K562 (cell line): ENCODE results near the gene ADAMTS14. TPM values are rescaled to one million over a fixed set of nuclear protein-coding genes. Genes with fewer than 3 reads are reported as not detected.

Source experiments
- BRD4 ChIP-seq: fragments of 200-600 bp; sonication (generic); IDR thresholded peaks from 2 replicates; pipeline ENCODE4 v1.6.1; 2017; ENCODE audit warnings: inconsistent platforms
- CREBBP ChIP-seq: IDR thresholded peaks from one replicate; pipeline ENCODE4 v1.6.1; 2012; ENCODE audit warnings: low read depth, mild to moderate bottlenecking, control low read depth, inconsistent platforms, low read length
- DIDO1 ChIP-seq: fragments of 450-650 bp; IDR thresholded peaks from 2 replicates; pipeline ENCODE4 v1.6.1; 2016; ENCODE audit warnings: low read depth, missing biosample characterization, missing genetic modification characterization
- FOSL1 ChIP-seq: fragments of 200-800 bp; sonication (Bioruptor generic); conservative IDR thresholded peaks from 2 replicates; pipeline ENCODE4 v1.6.1; 2016; ENCODE audit warnings: missing genetic modification characterization, missing compliant biosample characterization
- HNRNPK ChIP-seq: fragments of 200-400 bp; formaldehyde crosslinking; IDR thresholded peaks from one replicate; pipeline ENCODE4 v1.6.1; 2018; ENCODE audit warnings: mild to moderate bottlenecking, low read depth, low read length; ENCODE audit not compliant: poor library complexity, severe bottlenecking
- IFI16 ChIP-seq: fragments of 250-450 bp; sonication (Bioruptor Pico); IDR thresholded peaks from 2 replicates; pipeline ENCODE4 v2.1.2; 2022; ENCODE audit warnings: mild to moderate bottlenecking, inconsistent platforms
- MED1 ChIP-seq: sonication (generic); formaldehyde crosslinking; IDR thresholded peaks from 2 replicates; pipeline ENCODE4 v1.8.1; 2023; ENCODE audit warnings: missing genetic modification reagents, borderline replicate concordance
- PURB ChIP-seq: sonication (generic); formaldehyde crosslinking; IDR thresholded peaks from 2 replicates; pipeline ENCODE4 v1.9.0; 2021; ENCODE audit warnings: low read depth, mild to moderate bottlenecking, missing genetic modification reagents
- RBM15 ChIP-seq: fragments of 200-400 bp; formaldehyde crosslinking; IDR thresholded peaks from 2 replicates; pipeline ENCODE4 v1.6.1; 2018; ENCODE audit warnings: mild to moderate bottlenecking, low read length, moderate library complexity; ENCODE audit not compliant: insufficient read depth
- RFX7 ChIP-seq: fragments of 250-450 bp; sonication (Bioruptor Pico); IDR thresholded peaks from 2 replicates; pipeline ENCODE4 v1.5.1; 2021; ENCODE audit warnings: mild to moderate bottlenecking
- SRSF7 ChIP-seq: fragments of 200-400 bp; formaldehyde crosslinking; optimal IDR thresholded peaks from 2 replicates; pipeline ENCODE3; 2017; ENCODE audit warnings: mild to moderate bottlenecking, low read depth, low read length
- TAF7 ChIP-seq: fragments of 450-650 bp; IDR thresholded peaks from 2 replicates; pipeline ENCODE4 v1.6.1; 2016; ENCODE audit warnings: missing genetic modification characterization, missing compliant biosample characterization
- TBL1XR1 ChIP-seq, 2 experiments: IDR thresholded peaks; 2 replicates each; pipeline ENCODE4 v1.6.1; 2012; ENCODE audit warnings: improper control_type of control experiment in 2 of 2, low read length in 2 of 2, mild to moderate bottlenecking in 1 of 2
- ZKSCAN8 ChIP-seq: fragments of 200-800 bp; sonication (Bioruptor generic); IDR thresholded peaks from 2 replicates; pipeline ENCODE4 v1.6.1; 2016; ENCODE audit warnings: missing genetic modification characterization, missing compliant biosample characterization
- ZNF408 ChIP-seq: fragments of 250-450 bp; sonication (Bioruptor Pico); IDR thresholded peaks from 2 replicates; pipeline ENCODE4 v1.4.0; 2020; ENCODE audit warnings: low read depth, mild to moderate bottlenecking, moderate library complexity
- ZNF57 ChIP-seq: fragments of 450-650 bp; formaldehyde crosslinking; IDR thresholded peaks from 2 replicates; pipeline ENCODE4 v1.4.0; 2020; ENCODE audit warnings: mild to moderate bottlenecking, moderate library complexity
- ZNF668 ChIP-seq: fragments of 250-450 bp; sonication (Bioruptor Pico); IDR thresholded peaks from 2 replicates; pipeline ENCODE4 v1.8.0; 2022; ENCODE audit warnings: mild to moderate bottlenecking, inconsistent platforms
- ZNF75A ChIP-seq: fragments of 450-650 bp; formaldehyde crosslinking; IDR thresholded peaks from 2 replicates; pipeline ENCODE4 v1.4.0; 2020; ENCODE audit warnings: mild to moderate bottlenecking
- ZSCAN29 ChIP-seq: fragments of 450-650 bp; IDR thresholded peaks from 2 replicates; pipeline ENCODE4 v1.6.1; 2017
- polyA plus RNA-seq, 8 experiments: library from polyadenylated mRNA; depleted of rRNA in 4 of 8; stranded (reverse) in 5 of 8; unstranded in 3 of 8; fragments of >200 nt; fragmentation: Nextera tagmentation in 2 of 8; fragmentation: Illumina TruSeq in 1 of 8; extraction: Ambion mirVana in 2 of 8; extraction: Trizol in 1 of 8; gene quantifications; 2 replicates each; pipeline versions ENCODE4 v1.2.1 to v1.2.3, GENCODE V29; 2011 to 2014; ENCODE audit warnings: inconsistent platforms in 1 of 8, missing spikeins in 1 of 8
- total RNA-seq, 7 experiments: library from RNA; depleted of rRNA in 6 of 7; stranded (reverse); fragments of >200 nt in 6 of 7; fragmentation: Illumina TruSeq in 2 of 7; extraction: Trizol in 2 of 7; gene quantifications; 2 replicates each; pipeline versions ENCODE4 v1.2.1 to v1.2.3, GENCODE V29; 2011 to 2021; ENCODE audit warnings: low replicate concordance in 1 of 7
- TF ChIP-seq, protein P1 (sequence below): sonication (generic); formaldehyde crosslinking; IDR thresholded peaks from 2 replicates; pipeline ENCODE4 v1.8.0; 2022; ENCODE audit warnings: mild to moderate bottlenecking, missing genetic modification reagents, borderline replicate concordance
- TF ChIP-seq, protein P2 (sequence below): IDR thresholded peaks from 2 replicates; pipeline ENCODE4 v1.6.1; 2014; ENCODE audit warnings: antibody characterized with exemption
- TF ChIP-seq, protein P3 (sequence below): fragments of 250-450 bp; sonication (Bioruptor Pico); IDR thresholded peaks from 2 replicates; pipeline ENCODE4 v1.4.0; 2020; ENCODE audit warnings: mild to moderate bottlenecking, moderate library complexity

Gene ADAMTS14
- total and polyA plus RNA-seq, 9 of the 15 experiments (the other 6 are each of a cell fraction or from before 2014, with no cell fraction given), result 0.04 to 37.4 (median 15.9) TPM

DNA sequence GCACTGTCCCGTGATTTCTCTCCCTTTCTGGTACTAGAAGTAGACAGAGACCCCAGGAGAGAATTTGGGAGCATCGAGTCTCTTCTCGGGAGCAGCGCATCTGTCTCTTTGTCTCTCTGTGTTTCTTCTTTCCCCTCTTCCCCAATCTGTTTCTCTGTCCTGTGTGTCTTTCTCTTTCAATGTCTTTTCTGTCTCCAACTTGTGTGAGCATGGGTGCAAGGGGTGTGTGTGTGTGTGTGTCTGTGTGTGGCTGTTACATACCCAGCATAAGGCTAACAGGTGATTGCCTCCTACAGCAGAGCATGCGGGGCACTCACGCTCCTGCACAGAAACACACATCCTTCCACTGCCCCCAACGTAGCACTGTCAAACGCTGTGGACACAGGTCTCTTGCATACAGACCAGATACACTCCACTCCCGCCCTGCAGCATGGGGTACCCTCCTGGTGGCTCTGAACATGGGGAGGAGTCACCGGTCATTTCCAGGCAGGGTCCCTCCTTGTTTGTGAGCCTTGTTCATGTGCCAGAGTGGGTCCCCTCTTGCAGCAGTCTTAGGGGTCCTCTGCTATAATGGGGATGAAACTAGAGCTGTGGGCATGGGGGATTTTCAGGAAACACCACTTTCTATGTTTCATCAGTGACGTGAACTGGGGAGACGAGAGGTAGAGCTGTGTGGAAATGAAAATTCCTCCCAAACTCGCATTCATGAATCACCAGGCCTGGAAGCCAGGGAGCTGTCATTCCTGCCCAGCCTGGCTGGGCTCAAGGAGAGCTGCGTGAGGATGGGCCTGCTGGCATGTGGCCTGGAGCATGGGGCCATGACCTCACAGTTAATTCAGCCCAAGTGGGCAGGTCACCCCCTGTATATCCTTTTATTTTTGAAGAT is 980 bp downstream of the ADAMTS14 start (continued):
- TF ChIP-seq HNRNPK (no peak), BRD4 (no peak), SRSF7 (no peak), ZNF57 (CRISPR knock-in tag) (no peak), ZNF408 (no peak), RFX7 (CRISPR knock-in tag) (no peak), CREBBP (no peak), PURB (no peak), ZKSCAN8 (CRISPR knock-in tag) (no peak), FOSL1 (peak; percentile 38; the same call in 1 of the 2 replicates), TAF7 (no peak), MED1 (CRISPR knock-in tag) (no peak), RBM15 (no peak), DIDO1 (tag) (no peak), TBL1XR1 (IDR thresholded peaks at IDR 0.05; ENCODE audit: low read length in 2 of 2) (no peak), IFI16 (CRISPR knock-in tag) (no peak), ZNF668 (CRISPR knock-in tag) (no peak), ZNF75A (no peak), ZSCAN29 (no peak)
- TF ChIP-seq, protein P1, sequence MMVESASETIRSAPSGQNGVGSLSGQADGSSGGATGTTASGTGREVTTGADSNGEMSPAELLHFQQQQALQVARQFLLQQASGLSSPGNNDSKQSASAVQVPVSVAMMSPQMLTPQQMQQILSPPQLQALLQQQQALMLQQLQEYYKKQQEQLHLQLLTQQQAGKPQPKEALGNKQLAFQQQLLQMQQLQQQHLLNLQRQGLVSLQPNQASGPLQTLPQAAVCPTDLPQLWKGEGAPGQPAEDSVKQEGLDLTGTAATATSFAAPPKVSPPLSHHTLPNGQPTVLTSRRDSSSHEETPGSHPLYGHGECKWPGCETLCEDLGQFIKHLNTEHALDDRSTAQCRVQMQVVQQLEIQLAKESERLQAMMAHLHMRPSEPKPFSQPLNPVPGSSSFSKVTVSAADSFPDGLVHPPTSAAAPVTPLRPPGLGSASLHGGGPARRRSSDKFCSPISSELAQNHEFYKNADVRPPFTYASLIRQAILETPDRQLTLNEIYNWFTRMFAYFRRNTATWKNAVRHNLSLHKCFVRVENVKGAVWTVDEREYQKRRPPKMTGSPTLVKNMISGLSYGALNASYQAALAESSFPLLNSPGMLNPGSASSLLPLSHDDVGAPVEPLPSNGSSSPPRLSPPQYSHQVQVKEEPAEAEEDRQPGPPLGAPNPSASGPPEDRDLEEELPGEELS (CRISPR knock-in tag), result no peak
- TF ChIP-seq, protein P2, sequence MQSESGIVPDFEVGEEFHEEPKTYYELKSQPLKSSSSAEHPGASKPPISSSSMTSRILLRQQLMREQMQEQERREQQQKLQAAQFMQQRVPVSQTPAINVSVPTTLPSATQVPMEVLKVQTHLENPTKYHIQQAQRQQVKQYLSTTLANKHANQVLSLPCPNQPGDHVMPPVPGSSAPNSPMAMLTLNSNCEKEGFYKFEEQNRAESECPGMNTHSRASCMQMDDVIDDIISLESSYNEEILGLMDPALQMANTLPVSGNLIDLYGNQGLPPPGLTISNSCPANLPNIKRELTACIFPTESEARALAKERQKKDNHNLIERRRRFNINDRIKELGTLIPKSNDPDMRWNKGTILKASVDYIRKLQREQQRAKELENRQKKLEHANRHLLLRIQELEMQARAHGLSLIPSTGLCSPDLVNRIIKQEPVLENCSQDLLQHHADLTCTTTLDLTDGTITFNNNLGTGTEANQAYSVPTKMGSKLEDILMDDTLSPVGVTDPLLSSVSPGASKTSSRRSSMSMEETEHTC, result no peak
- TF ChIP-seq, protein P3, sequence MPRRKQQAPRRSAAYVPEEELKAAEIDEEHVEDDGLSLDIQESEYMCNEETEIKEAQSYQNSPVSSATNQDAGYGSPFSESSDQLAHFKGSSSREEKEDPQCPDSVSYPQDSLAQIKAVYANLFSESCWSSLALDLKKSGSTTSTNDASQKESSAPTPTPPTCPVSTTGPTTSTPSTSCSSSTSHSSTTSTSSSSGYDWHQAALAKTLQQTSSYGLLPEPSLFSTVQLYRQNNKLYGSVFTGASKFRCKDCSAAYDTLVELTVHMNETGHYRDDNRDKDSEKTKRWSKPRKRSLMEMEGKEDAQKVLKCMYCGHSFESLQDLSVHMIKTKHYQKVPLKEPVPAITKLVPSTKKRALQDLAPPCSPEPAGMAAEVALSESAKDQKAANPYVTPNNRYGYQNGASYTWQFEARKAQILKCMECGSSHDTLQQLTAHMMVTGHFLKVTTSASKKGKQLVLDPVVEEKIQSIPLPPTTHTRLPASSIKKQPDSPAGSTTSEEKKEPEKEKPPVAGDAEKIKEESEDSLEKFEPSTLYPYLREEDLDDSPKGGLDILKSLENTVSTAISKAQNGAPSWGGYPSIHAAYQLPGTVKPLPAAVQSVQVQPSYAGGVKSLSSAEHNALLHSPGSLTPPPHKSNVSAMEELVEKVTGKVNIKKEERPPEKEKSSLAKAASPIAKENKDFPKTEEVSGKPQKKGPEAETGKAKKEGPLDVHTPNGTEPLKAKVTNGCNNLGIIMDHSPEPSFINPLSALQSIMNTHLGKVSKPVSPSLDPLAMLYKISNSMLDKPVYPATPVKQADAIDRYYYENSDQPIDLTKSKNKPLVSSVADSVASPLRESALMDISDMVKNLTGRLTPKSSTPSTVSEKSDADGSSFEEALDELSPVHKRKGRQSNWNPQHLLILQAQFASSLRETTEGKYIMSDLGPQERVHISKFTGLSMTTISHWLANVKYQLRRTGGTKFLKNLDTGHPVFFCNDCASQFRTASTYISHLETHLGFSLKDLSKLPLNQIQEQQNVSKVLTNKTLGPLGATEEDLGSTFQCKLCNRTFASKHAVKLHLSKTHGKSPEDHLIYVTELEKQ (CRISPR knock-in tag), result no peak
